AG20443 (cell line): ENCODE data around the gene CDRT15.
"Not testable (repeated sequence)": the region's sequence is repeated elsewhere in the genome, so short reads cannot be mapped to it uniquely, and the experiment has no call there.

Source experiments
- DNase-seq: peaks from one replicate; pipeline ENCODE4 v3.0.0; 2012; ENCODE audit warnings: low spot score, mixed read lengths

Gene CDRT15

GRCh38 chr17:14206891-14207290 lies 29.8 kb downstream of the CDRT15 start:
- DNase-seq, result no peak

GRCh38 chr17:14205992-14206461 lies 30.6 kb downstream of the CDRT15 start:
- DNase-seq, result no peak

DNA sequence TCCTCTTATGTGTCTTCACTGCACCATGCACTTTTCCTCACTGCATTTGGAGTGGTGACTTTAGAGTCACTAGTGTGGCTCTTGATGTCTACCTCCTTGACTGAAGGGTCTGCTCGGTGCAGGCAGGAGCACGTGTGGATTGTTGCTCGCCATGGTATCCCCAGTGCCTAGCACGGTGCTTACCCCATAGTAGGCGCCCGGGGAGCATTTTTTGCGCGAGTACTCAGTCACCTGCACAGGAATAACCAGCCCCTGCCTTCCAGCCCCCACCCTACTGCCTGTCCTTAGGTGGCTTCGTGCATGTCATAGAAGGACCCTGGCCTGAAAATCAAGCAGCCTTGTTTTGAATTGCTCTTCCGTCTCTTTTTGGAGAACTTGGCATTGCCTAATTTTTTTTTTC lies 31.3 kb downstream of the CDRT15 start:
- DNase-seq, result no peak

DNA sequence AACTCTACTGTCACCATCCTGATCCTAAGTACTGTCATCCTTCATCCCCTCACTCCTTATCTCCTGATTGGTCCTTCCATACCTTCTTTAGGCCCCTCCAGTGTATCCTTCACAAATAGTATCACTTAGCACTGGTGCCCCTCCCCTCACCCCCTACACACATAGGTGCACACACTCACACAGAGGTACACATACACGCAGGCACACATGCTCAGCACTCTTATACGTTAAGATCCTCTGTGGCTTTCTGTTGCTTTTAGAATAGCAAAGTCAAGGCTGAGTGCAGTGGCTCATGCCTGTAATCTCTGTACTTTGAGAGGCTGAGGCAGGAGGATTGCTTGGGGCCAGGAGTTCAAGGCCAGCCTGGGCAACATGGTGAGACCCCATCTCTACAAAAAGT lies 32.1 kb downstream of the CDRT15 start:
- no peak for DNase-seq

DNA sequence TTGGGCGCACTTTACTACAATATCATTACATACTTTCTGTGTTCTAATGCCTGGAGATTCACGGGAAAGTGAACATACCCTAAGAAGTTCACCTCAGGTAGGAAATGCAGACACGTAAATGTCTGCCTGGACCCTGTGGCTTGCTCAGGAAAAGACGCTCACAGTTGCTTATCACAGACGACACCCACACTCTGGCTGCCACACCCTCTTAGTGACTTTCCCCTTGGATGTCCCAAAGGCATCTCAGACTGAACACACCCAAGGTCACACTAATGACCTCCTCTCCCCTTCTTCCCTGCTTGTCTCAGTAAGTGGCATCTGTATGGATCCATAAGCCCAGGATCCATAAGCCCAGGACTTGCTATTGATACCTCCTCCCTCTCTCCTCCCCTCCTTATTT lies 32.6 kb downstream of the CDRT15 start:
- DNase-seq, result no peak

DNA sequence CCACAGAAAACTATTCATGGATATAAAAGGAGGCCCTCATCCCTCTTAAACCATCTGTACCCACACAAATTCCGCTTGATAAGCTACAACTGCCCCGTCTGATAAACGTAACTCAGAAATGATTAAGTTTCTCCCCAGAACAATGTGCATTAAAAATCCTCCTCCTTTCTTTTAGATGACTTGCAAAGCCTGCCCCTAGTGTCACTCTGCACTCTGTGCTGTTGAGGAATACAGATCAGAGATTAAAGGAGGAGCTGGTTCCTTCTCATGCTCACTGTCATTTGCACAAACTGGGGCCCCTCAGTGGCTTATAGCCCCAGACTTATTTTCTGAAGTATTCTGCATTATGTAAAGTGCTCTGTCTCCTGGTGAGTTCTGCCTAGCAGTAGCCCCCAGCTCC lies 33.3 kb downstream of the CDRT15 start:
- DNase-seq, result no peak

- no peak for DNase-seq
Measured at GRCh38 chr17:14202388-14203166, 34.1 kb downstream of the CDRT15 start.

DNA sequence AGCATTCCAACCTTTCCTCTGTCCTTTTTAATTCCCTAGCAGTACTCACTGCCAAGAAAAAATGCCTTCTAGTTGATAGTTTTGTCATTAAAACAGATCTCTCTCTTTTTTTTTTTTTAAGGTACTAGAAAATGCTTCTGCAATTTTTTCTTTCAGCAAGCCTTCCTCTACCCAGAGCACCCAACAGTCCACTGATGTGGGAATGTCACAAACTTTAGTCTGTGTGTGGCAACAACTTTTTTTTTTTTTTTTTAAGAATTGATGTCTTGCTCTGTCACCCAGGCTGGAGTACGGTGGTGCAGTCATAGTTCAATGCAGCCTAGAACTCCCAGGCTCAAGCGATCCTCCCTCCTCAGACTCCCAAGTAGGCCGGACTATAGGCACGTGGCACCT lies 34.7 kb downstream of the CDRT15 start:
- no peak for DNase-seq

- no peak for DNase-seq
Measured at GRCh38 chr17:14201021-14201987, 35.4 kb downstream of the CDRT15 start.

GRCh38 chr17:14200354-14200753 lies 36.3 kb downstream of the CDRT15 start:
- DNase-seq, result no peak

DNA sequence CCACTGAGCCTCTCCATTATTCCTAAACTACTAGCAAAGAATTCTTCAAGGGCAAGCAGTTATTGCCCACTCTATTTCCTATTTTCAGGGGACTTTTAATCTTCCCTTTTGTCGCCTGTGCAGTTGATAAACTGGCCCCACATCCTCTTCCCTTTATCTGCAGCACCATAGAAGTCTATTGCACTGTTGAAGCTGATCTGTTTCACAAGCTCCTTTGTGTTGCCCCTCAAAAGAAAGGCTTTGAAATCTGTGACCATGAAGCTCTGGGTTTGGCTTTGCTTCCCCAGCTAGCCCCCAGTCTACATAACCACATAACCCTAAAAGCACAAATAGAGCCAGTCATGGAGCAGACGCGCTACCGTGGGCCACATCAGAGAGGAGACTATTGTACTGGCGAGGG lies 37.1 kb downstream of the CDRT15 start:
- no peak for DNase-seq

GRCh38 chr17:14198575-14198974 lies 38.1 kb downstream of the CDRT15 start:
- DNase-seq, result no peak

DNA sequence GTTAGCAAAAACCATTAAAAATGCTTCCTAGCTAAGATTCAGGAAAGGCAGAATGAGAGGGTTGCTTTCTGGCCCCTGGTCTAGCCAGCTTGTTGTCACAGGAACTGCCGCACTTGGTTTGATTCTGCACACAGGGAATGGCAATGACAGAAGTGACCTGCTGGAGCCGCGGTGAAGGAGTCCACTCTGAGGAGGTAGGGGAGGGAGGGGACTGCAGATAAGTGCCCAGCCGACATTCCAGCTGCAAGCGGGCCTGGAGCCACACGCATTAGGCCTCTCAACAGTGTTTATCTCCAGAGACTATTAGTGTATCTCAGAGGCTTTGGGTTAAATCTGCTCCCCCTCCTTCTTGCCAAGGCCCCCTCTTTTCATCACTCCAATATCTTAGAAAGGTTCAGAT lies 38.6 kb downstream of the CDRT15 start:
- no peak for DNase-seq

- DNase-seq, result no peak
Measured at GRCh38 chr17:14197586-14197985, 39.1 kb downstream of the CDRT15 start.

DNA sequence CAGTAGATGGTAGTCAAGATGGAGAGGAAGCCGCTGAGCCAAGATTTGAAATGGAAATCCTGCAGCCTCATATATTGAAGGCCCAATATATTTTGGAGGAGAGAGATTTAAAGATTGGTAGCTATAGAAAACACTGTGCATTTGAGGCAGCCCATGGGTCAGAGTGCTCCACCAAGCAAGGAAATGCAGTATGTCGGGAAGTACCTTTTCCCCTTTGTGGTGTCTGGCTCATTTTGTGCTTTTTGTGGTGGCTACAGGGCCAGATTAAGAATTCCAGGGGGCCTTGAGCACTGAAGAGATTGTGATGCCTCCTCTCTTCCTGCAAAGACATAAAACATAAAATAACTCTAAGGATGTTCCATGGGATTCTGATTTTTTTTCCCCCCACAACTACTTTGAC lies 39.6 kb downstream of the CDRT15 start:
- DNase-seq, result no peak

- no peak for DNase-seq
Measured at GRCh38 chr17:14196377-14196997, 40.2 kb downstream of the CDRT15 start.

DNA sequence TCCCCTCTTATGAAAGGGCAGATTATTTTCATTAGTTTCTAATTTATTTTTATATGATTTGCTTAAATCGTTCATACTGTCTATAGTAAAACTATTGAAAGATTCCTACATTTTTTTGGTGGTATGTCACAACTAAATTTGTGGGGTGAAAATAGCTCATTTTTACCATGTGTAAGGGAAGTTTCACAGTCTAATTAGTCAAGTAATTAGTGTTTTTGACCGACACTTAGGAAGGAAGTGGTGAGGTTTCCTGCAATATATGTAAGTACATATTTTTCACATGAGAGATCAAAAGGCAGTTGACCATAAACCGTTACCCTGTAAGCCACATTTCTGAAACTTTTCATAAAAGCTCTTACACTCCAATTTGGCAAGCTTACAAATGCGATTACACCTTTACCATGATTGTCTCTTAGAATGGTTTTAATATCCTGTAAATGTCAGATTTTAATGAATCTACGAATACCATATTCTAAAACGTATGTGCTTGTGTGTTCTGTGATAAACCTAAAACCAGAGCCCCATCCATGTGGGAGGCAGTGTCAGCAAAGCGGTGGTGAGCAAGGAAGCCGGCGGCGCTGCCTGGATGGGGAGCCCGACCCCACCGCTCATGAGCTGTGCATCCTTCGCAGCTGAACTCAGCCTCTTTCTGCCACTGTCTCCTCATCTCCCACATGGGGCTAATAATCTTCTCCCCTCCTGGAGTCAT lies 43.9 kb downstream of the CDRT15 start:
- DNase-seq, result not testable (repeated sequence)

- not testable (repeated sequence) for DNase-seq
Measured at GRCh38 chr17:14192039-14192438, 44.6 kb downstream of the CDRT15 start.

DNA sequence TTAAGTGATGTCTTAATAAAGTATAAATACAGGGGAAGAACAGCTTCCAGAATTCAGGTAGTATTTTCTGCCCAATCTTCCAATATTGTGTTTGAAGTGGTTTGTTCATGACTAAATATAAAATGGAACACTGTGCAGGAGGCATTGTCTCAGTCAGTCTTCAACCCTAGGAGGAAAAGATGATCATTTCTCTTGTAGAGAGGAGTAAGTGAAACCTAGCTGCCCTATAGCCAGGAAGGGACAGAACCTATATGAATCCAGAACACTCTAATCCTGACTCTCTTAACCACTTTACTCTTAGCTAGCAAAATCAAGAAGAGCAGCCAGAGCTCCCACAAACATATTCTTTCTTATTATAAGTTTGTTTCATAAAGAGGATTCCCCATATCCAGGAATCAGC lies 45.2 kb downstream of the CDRT15 start:
- not testable (repeated sequence) for DNase-seq

GRCh38 chr17:14190774-14191173 lies 45.9 kb downstream of the CDRT15 start:
- not testable (repeated sequence) for DNase-seq

DNA sequence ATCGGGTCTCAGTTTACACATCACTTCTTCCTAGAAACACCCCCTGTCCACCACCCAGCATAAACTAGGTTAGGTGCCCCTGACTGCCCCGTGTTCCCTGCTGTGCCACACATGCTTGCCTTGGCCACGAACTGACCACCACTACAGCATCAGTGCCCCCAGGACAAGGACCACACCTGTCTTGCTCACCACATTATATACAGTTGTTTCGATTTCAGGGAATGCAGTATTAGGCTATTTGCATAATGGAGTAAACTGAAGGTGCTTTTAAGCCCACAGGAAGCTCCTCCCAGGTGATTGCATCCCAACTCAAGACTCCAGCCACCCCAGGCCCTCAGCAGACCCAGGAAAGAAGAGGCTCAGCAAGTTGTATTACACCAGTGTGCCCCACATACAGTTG lies 50.2 kb downstream of the CDRT15 start:
- not testable (repeated sequence) for DNase-seq
